Measurements from ENCODE around the gene GAL3ST2. TPM values are rescaled to one million over a fixed set of nuclear protein-coding genes. Genes with fewer than 3 reads are reported as not detected.

The GAL3ST2 gene
- total RNA-seq, result 1 to 10 TPM in 1 of 4 donors, not detected in 3; 1.6 TPM

- Histone ChIP-seq H3K4me3 (no peak within 1 kb of the TSS), H3K27ac (no peak within 1 kb of the TSS), H3K27me3 (peaks cover 10 to 12% (median 11%) of the 10 kb centered on the region in 3 donors), H3K36me3 (no peaks in the 10 kb centered on the region), H3K4me1 (peaks cover 0 to 4% of the 10 kb centered on the region in 2 donors), H3K9me3 (no peaks in the 10 kb centered on the region)
- in situ Hi-C loops (cut with MboI; ENCODE audit: low sequenced_read_pairs in 4 of 4), result no loop called here
- ATAC-seq, result no peak
- no peak for DNase-seq
- intact Hi-C loops (cut with DNase I; ENCODE audit: low total_unique reads), result no loop called here
- no peak for TF ChIP-seq POLR2A (IDR thresholded peaks at IDR 0.05)
- TF ChIP-seq, protein P1, sequence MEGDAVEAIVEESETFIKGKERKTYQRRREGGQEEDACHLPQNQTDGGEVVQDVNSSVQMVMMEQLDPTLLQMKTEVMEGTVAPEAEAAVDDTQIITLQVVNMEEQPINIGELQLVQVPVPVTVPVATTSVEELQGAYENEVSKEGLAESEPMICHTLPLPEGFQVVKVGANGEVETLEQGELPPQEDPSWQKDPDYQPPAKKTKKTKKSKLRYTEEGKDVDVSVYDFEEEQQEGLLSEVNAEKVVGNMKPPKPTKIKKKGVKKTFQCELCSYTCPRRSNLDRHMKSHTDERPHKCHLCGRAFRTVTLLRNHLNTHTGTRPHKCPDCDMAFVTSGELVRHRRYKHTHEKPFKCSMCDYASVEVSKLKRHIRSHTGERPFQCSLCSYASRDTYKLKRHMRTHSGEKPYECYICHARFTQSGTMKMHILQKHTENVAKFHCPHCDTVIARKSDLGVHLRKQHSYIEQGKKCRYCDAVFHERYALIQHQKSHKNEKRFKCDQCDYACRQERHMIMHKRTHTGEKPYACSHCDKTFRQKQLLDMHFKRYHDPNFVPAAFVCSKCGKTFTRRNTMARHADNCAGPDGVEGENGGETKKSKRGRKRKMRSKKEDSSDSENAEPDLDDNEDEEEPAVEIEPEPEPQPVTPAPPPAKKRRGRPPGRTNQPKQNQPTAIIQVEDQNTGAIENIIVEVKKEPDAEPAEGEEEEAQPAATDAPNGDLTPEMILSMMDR (IDR thresholded peaks at IDR 0.05 in 4 of 5, conservative IDR thresholded peaks at IDR 0.05 in 1 of 5), result no peak
Measured at GRCh38 chr2:241776336-241777169, at the start of gene GAL3ST2. GAL3ST2 (plus strand) TSS chr2:241776822; CDS start chr2:241776956, 134 bp downstream.

GRCh38 chr2:241728000-241728399 lies 48.6 kb upstream of the GAL3ST2 start:
- peaks cover 12 to 13% of the 10 kb centered on the region in 2 donors for H3K4me1 ChIP-seq
- in situ Hi-C loops (cut with MboI; ENCODE audit: low sequenced_read_pairs in 4 of 4) (no loop called here), intact Hi-C loops (cut with DNase I; ENCODE audit: low total_unique reads) (loop anchor here (2.0 kb wide), 1 partner anchor 153 kb away; no protein-coding TSS in a partner anchor)
- no peaks in the 10 kb centered on the region for H3K9me3 ChIP-seq
- ATAC-seq, result peak in 1 of 2 donors; percentile 9
- DNase-seq, result no peak
- no peaks in the 10 kb centered on the region for H3K27me3 ChIP-seq
- H3K4me3 ChIP-seq, result no peak overlapping the region
- TF ChIP-seq, protein P1 (IDR thresholded peaks at IDR 0.05 in 4 of 5, conservative IDR thresholded peaks at IDR 0.05 in 1 of 5), result no peak
- TF ChIP-seq POLR2A (IDR thresholded peaks at IDR 0.05), result no peak
- peak overlapping the region; percentile 81 to 90 (median 88) for H3K27ac ChIP-seq
- H3K36me3 ChIP-seq, result peaks cover 0 to 16% of the 10 kb centered on the region in 2 donors

DNA sequence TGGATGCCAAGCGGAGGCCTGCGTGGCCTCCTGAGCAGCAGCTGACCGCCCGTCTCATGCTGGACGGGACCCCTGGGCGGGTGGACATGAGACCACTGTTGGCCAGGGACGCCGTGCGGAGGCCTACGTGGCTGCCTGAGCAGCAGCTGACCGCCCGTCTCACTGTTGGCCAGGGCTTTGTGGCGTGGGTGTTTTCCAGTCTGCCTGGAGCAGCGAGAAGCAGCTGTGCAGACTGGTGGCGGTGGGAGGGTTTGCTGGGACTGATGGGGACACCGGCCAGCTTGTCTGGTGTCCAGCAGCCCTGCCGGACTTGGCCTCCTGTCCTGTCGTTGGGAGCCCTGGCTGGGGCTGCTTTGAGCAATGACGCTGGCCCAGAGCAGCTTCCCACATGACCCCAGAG lies 48.0 kb upstream of the GAL3ST2 start:
- intact Hi-C loops (cut with DNase I; ENCODE audit: low total_unique reads), result loop anchor here (2.0 kb wide), 1 partner anchor 152 kb away; no protein-coding TSS in a partner anchor
- Histone ChIP-seq H3K27me3 (no peaks in the 10 kb centered on the region), H3K4me3 (peak overlapping the region; percentile 18 to 32 (median 26)), H3K27ac (peak overlapping the region; percentile 81 to 90 (median 88)), H3K4me1 (peaks cover 12 to 13% of the 10 kb centered on the region in 2 donors), H3K9me3 (no peaks in the 10 kb centered on the region), H3K36me3 (peaks cover 0 to 10% of the 10 kb centered on the region in 2 donors)
- TF ChIP-seq POLR2A (IDR thresholded peaks at IDR 0.05), result peak; percentile 15 to 35
- TF ChIP-seq, protein P1 (IDR thresholded peaks at IDR 0.05 in 4 of 5, conservative IDR thresholded peaks at IDR 0.05 in 1 of 5), result no peak
- in situ Hi-C loops (cut with MboI; ENCODE audit: low sequenced_read_pairs in 4 of 4), result no loop called here
- DNase-seq (peak; percentile 70 to 93), ATAC-seq (peak; percentile 94 to 96)

- peaks cover 0 to under 1% of the 10 kb centered on the region in 2 donors for H3K36me3 ChIP-seq
- H3K4me3 ChIP-seq, result no peak overlapping the region
- no peaks in the 10 kb centered on the region for H3K9me3 ChIP-seq
- intact Hi-C loops (cut with DNase I; ENCODE audit: low total_unique reads) (loop anchor here (2.0 to 10.0 kb wide), 4 partner anchors 118 to 878 kb away; partner anchors contain the start of gene SNED1), in situ Hi-C loops (cut with MboI; ENCODE audit: low sequenced_read_pairs in 4 of 4) (no loop called here)
- H3K4me1 ChIP-seq, result peaks cover 18% of the 10 kb centered on the region in 2 donors
- no peak for DNase-seq
- no peak overlapping the region for H3K27ac ChIP-seq
- H3K27me3 ChIP-seq, result no peaks in the 10 kb centered on the region
- TF ChIP-seq, protein P1 (IDR thresholded peaks at IDR 0.05 in 4 of 5, conservative IDR thresholded peaks at IDR 0.05 in 1 of 5), result no peak
- TF ChIP-seq POLR2A (IDR thresholded peaks at IDR 0.05), result no peak
- ATAC-seq, result no peak
Measured at GRCh38 chr2:241729868-241730267, 46.8 kb upstream of the GAL3ST2 start.

All from gastrocnemius medialis (tissue), 4 donors.